Measurements from ENCODE around the gene CTSS. TPM values are rescaled to one million over a fixed set of nuclear protein-coding genes. Genes with fewer than 3 reads are reported as not detected.
"Not testable (repeated sequence)": the region's sequence is repeated elsewhere in the genome, so short reads cannot be mapped to it uniquely, and the experiment has no call there.

Gene CTSS
- polyA plus RNA-seq (ENCODE audit: insufficient read length in 4 of 4), result 10 to 100 TPM; 10.6 to 13.8 (median 11.6) TPM

DNA sequence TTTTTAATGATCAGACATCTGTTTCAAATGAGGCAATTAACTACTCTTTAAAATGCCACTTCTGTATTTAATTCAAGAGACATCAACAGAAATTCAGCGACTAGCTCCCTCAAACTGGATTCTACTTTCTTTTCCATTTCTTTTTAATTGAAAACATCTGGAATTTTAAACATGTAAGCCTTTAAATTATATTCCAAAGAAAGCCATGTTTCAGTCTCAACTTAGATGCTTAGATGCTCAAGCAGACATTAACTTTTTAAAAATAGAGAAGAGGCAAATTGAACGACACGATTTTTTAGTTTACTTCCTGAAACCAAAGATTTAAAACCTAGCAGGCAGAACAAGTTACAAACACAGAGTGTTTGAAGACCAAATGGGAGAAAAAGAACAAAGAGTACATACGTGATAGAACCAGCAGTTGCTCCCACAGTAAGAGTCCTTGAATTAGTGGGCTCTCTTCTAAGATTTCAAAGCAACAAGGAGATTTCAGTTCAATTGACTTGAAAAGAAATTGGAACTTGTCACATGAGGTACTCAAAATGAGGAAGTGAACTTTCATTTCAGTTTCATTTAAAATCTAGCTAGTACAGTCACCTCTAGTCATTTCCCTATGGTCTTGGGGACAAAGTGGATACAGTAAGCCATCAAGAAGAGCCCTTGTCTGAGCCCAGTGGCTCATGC, at the start of gene CTSS:
TSS of gene CTSS (minus strand) at position 483 of the 681 bp plus-strand sequence. CDS start 1,015 bp downstream, outside the sequence.
- DNase-seq (ENCODE audit: low read depth in 4 of 4, low spot score in 3 of 4), result peak in 1 of 4 donors; percentile 20

DNA sequence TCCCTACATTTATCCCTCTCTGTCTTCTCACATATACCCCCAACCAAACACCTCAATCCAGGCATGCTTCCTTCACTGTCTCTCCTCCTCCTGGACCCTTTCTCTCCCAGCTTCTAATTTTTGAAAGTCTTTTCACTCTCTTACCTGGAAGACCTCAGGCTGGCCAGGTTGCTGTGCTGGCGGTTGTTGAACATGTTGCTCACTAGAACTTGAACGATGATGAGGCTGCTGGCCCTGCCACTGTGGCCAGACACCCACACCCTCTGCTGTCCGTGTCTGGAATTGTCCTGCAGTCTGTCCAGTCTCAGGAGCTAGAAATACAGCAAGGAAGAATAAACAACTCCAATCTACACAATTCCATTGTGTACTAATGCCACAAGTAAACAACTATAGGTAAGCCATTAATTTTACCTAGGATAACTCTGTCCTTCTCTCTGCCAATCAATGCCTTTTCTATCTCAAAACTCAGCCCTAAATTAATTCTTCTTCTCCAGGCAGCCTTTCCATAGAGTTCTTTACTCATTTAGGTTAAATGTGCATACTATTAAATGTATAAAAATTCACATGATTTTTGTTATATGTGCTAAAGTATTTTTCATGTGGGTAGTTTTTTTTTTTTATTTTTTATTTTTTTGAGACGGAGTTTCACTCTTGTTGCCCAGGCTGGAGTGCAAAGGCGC, 47.6 kb upstream of the CTSS start:
- DNase-seq (ENCODE audit: low read depth in 4 of 4, low spot score in 3 of 4), result no peak

DNA sequence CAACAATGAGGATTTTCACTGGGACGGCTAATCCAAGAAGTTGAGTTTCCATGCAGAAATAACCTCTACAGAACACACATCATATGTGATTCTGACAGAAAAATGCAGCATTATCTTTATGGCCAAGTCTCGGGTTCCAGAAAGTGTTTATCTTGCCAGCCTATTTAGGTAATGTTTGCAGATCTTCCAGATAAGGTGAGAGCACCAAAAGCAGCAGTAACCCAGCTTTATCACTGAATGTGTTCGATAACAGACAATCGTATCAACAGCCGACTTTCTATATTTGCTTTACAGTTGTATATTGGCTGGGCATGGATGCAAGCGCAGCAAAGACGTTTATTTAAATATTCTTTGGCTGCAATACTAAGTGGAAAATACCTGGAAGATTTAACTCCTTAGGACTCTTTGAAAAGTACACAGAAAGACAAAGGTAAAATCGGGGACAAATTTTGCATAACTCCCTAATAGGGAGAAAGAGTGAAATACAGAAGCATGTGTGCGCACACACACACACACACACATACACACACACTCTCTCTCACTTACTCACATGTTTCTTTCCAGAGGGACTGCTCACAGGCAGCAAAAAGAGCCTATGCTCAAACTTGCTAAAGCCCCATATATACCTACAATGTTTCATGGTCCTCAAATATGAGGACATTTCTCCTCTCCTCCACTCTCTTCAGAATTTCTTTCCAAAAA, 45.5 kb upstream of the CTSS start:
- DNase-seq (ENCODE audit: low read depth in 4 of 4, low spot score in 3 of 4), result no peak

DNA sequence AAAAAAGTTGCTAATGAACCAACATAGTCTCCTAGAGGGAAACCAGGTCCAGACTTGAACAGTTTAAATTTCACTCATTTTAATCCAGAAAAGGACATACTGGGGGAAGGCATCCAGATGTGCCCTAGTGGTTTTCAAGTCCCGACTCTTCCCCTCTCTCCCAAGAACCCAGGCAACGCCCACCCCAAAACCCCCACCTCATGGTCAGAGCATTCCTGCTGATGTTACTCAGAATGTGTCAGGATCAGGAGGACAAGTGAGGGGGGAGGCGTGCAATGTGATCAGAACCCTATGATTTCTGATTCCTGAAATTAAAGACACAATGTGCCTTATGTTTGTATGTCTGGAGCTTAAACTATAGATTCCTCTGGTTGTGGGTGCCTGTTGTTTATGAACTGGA, 44.1 kb upstream of the CTSS start:
- no peak for DNase-seq (ENCODE audit: low read depth in 4 of 4, low spot score in 3 of 4)

DNA sequence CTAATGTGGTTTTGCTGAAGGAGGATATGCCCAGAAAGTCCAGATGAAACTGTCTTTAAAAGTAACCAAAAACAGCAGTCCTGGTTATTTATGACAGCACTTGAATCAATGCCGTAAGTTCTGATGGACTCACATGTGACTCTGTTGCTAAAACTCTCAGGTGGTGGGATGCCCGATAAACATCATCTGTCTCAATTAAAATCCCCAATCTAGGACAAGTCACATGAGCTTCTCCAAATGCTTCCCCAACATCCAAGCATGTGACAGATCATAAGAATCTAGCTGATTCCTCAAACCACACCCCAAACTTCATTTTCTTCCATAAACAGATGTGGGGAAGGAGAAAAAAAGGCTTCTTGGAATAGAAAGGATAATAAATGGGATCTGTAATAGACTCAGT, 43.3 kb upstream of the CTSS start:
- DNase-seq (ENCODE audit: low read depth in 4 of 4, low spot score in 3 of 4), result no peak

DNA sequence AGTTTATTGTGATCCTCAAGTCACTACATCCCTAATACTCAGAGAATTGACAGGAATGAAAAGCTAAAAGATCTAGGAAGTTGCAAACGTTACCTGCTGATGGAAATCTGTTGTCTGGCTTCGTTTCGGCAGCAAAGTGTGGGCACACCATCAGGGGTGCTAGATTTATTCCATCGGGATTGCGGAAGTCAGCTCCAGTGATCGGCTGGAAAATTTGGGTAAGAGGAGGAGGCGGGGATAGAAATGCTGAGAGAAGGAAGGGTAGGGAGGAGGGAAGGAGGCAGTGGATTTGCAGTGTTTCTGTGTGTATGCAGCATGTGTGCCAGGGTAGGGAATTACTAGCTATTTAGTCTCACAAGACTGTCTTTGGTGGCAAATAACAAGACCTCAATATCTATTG, 42.5 kb upstream of the CTSS start, which contains the start of gene CTSK:
TSS of gene CTSK (minus strand) at position 140 of the 400 bp plus-strand sequence. CDS start 1,455 bp downstream, outside the sequence.
- DNase-seq (ENCODE audit: low read depth in 4 of 4, low spot score in 3 of 4), result no peak

DNA sequence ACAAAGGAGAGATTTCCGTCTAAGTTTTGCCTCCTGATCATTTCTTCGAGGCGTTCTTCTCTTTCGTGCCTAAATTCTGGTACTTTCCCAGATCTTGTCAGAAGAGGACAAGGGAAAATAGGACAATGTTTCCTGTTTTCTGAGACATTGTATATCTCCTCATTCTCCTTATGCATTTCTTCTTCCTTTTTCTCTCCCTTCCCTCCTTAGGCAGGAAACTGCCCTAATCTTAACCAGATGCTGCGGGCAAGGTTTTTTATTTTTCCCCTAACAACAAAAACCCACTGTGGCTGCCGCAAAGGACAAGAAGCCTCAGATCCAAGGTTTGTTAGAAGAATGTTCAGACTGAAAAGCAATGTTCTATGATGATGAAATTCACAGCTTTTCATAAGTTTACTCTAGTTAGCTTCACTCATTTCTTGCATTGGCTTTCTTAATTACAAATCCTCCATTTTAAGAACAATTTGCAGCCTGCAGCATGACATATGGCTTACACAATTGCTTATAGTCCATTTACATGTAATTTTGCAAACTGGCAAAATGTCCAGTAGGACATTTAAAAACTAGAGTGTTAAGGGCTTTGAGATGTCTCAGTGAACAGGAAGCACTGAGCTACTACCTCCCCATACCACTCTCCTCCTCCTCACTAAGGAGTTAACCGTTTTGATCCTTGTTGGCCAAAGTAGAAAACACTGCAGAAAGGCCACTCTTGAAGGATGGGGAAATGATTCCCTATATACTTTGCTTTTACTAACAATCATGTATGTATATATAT, 41.9 kb upstream of the CTSS start:
- no peak for DNase-seq (ENCODE audit: low read depth in 4 of 4, low spot score in 3 of 4)

DNA sequence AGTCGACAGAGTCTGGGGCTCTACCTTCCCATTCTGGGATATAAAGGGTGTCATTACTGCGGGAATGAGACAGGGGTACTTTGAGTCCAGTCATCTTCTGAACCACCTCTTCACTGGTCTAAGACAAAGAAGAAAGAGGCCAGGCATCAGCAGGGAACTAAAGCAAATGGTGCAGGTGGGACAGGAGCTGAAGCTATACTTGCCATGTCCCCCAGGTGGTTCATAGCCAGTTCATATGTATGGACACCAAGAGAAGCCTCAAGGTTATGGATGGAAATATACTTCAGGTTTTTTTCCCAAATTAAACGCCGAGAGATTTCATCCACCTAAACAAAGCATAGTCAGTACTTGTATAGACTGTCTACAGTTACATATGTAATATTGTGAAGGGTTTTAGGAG, 40.3 kb upstream of the CTSS start:
- DNase-seq (ENCODE audit: low read depth in 4 of 4, low spot score in 3 of 4), result no peak

DNA sequence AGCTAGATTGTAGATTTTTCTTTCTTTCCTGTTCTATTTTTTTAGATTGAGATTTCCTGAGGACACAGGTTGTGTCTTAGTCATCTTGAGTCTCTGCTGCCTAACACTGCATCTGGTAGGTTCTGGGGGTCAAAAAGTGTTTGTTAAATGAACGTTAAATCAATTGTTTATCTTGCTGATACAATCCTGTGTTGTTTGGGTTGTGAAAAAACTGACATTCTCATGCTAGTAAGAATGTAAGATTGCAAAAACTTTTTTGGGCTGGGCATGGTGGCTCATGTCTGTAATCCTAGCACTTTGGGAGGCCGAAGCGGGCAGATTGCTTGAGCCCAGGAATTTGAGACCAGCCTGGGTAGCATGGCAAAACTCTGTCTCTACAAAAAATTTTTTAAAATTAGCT, 39.1 kb upstream of the CTSS start:
- DNase-seq (ENCODE audit: low read depth in 4 of 4, low spot score in 3 of 4), result no peak

DNA sequence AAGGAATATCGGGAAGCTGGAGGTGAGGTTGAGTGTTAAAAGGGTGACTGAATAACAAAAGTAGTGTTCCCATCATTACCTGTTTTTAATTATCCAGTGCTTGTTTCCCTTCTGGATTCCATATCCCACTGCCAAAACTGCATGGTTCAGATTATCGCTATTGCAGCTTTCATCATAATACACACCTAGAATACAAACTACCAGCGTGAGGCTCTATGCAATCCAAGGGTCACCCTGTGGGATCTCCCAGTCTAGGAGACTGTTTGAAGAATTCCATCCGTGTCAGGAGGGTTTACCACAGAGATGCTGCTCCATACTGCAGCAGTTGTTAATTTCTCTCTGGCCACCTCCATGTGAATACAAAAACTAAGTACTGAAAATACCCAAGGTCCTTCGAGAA, 33.5 kb upstream of the CTSS start:
- no peak for DNase-seq (ENCODE audit: low read depth in 4 of 4, low spot score in 3 of 4)

DNA sequence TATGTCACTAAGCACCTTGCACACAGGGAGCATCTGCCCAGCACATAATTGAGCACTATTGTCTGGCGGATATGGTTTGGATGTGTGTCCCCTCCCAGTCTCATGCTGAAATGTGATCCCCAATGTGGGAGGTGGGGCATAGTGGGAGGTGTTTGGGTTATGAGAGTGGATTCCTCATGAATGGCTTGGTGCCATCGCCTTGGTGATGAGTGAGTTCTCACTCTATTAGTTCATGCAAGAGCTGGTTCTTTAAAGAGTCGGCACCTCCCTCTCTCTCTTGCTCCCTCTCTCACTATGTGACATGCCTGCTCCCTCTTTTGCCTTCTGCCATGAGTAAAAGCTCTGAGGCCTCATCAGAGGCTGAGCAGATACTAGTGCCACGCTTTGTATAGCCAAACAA, 32.9 kb upstream of the CTSS start:
- no peak for DNase-seq (ENCODE audit: low read depth in 4 of 4, low spot score in 3 of 4)

DNA sequence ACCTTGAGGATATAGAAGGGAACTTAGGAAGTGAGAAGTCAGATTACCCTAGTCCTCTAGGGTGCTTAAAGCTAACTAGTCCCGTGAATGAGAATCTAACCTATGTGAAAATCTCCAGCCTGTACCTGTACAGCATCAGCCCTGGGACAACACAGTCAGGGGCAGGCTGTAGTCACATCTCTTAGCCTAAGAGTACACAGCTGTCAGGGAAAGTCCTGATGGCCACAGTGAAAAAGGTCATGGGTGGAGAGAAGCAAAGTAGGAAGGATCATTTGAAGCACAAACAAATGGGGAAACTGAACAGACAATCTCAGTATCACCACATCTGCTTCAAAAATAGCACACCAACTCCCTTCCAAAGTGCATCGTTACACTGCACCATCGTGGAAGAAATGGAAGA, 30.8 kb upstream of the CTSS start:
- no peak for DNase-seq (ENCODE audit: low read depth in 4 of 4, low spot score in 3 of 4)

DNA sequence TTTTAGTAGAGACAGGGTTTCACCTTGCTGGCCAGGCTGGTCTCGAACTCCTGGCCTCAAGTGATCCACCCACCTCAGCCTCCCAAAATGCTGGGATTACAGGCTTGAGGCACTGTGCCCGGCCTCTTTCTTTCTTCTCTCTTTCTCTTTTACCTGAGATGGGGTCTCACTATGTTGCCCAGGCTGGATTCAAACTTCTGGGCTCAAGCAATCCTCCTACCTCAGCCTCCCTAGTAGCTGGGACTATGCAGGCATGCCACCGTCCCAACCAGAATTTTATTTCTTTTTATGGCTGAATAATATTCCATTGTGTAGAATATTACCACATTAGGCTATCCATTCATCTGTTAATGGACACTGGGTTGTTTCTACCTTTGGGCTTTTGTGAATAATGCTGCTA, 28.2 kb upstream of the CTSS start:
- not testable (repeated sequence) for DNase-seq (ENCODE audit: low read depth in 4 of 4, low spot score in 3 of 4)

DNA sequence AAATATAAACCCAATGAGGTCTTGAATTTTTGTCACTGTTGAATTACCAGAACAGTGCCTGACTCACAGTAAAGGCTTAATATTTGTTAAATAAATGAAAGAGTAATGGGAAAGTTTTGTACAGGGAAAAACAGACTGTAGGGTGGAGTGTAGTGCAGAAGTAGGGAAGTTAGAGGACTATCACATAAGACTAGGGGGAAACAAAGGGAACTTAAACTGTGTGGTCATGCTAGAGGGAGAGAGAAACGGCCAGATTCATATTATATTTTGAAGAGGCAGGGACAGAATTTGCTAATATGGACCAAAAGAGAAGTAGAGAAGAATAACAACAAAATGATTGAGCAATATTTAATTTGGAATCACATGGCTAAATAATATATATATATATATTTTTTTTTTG, 27.6 kb upstream of the CTSS start:
- no peak for DNase-seq (ENCODE audit: low read depth in 4 of 4, low spot score in 3 of 4)

DNA sequence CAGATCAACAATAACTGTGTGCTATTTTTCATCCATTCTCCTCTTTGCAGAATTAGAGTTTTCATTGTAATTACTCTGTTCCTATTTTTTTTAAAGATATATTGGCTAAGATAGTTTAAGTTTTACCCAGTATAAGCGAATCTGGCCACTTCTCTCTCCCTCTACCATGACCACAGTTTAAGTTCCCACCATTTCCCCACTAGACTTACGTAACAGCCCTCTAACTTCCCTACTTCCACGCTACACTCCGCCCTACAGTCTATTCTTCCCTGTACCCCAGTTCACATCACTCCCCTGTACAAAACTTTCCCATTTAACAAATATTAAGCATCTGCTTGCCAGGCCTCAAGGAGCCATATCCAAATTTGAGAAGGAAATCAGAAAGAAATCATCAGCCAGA, 26.0 kb upstream of the CTSS start:
- no peak for DNase-seq (ENCODE audit: low read depth in 4 of 4, low spot score in 3 of 4)

DNA sequence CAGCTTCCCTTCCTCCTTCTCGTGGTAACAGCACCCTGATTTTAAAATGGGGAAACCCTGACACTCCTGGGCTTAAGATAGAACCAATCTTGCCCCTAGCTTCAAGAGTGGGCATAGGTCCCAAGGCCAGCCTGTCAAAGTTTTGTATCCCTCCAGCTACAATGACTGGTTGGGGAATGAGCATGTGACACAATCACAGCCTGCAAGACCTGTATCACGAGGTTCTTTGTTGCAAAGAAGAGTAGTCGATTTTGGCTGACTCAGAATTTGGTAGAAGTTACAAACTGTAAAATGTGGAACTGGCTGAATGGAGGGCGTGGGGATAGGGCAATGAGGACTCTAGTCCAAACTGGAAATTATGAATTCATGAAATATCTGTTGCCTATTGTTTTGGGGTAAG, 23.8 kb upstream of the CTSS start:
- DNase-seq (ENCODE audit: low read depth in 4 of 4, low spot score in 3 of 4), result no peak

DNA sequence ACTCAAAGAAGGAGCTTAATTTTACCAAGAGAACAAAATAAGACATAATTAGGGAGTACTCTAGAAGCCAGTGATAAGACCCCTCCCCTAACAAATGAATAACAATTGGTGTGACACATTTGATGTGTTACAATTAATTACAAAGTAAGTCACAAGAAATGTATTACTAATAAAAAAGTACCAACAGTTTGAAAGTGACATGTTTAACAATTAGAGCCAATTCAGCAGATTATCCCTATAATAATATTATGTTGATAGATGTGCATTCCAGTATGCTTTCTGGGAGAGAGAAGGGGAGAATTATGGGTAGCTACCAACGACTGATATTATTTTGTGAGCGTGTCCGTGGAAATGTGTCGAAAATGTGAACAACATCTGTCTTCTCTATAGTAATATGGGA, 23.4 kb upstream of the CTSS start:
- DNase-seq (ENCODE audit: low read depth in 4 of 4, low spot score in 3 of 4), result no peak

DNA sequence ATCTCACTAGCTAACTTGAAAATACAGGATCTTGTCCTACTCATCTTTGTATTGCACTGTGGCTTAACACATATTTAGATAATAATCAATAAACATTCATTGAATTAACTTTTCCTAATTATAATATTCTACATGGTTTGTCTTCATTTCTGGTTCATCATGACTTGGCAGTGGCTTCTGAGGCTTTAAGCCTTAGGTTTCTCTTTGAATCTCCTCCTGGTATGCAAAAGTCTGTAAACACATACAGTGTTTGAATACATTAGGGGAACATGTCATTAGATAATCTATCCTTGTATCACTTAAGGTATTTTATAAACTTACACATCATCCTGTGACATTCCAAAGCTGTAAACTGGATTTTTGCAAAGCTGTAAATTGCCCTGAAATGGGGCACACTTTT, 21.9 kb upstream of the CTSS start:
- DNase-seq (ENCODE audit: low read depth in 4 of 4, low spot score in 3 of 4), result no peak

DNA sequence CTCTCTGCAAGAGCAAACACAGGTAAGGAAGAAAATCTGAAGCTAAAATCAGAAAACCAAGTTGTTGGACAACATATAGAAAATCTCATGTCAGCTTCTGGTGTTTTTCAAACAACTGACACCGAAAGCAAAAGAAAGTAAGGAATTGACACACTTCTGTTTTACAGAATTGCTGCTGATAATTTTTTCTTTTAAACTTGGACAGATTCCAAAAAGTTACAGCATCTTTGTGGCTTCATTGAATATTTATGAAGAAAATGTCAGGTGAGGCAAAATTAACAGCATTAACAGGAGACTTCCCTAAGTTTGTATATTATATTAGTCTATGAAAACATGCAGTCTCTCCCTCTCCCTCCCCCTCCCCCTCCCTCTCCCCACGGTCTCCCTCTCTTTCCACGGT, 14.9 kb upstream of the CTSS start:
- no peak for DNase-seq (ENCODE audit: low read depth in 4 of 4, low spot score in 3 of 4)

DNA sequence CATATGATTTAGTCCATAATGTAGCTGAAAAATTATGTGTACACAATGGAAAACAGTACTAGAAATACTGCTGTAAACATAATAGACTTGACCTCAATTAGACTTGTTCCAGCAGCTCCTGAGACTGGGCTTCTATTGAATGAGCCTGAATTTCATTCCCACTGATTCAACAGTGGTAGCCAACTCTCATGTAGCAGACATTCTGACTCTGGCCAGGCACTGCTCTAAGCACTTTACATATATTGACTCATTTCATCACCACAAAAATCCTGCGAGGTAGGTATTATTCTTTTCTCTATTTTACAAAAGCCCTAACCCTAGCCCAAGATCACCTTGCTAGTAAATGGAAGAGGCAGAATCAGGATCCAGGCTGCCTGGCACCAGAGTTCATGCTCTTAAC, 12.8 kb upstream of the CTSS start:
- DNase-seq (ENCODE audit: low read depth in 4 of 4, low spot score in 3 of 4), result no peak

DNA sequence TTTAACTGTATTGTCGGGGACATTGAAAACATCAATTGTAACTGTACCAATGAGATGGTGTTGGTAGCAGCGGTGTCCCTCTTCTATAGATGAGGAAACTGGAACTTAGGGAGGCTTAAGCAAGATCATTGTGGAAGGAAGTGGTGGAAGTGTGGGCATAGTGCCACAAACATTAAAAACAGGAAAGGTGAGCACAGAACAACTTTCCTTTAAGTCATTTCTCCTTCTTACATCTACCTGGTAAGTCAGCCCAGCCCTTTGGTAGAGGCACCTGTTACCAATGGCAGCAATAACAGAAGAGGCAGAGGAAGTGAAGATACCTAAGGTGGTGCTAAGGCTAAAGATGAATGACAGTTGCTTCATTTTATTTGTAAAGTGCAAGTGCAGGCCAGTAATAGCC, 12.0 kb upstream of the CTSS start:
- no peak for DNase-seq (ENCODE audit: low read depth in 4 of 4, low spot score in 3 of 4)
